Activated T-cell treated with anti-CD3 and anti-CD28 coated beads, Interleukin-2, amount 50 U/mL, for 72 hours (primary cell): ENCODE measurements around the gene MCL1. TPM values are rescaled to one million over a fixed set of nuclear protein-coding genes. Genes with fewer than 3 reads are reported as not detected.
"Not testable (repeated sequence)": the region's sequence is repeated elsewhere in the genome, so short reads cannot be mapped to it uniquely, and the experiment has no call there.

ENCODE experiments used
- ATAC-seq, 2 donors: fragments of 150-1000 bp; cut with Tn5 transposase; replicated peaks in 1 of 2; 2 replicates each; pipeline ENCODE4 v1.10.0; 2021; ENCODE audit warnings: moderate library complexity in 2 of 2, mild to moderate bottlenecking in 1 of 2
- DNase-seq, 2 donors: peaks; one replicate each; pipeline ENCODE4 v3.0.0; 2021 to 2022; ENCODE audit warnings: mixed read lengths in 1 of 2
- H3K27ac Mint-ChIP-seq: one replicate; pipeline ENCODE4 v1.8.0; 2022; ENCODE audit warnings: mild to moderate bottlenecking, moderate library complexity, mixed read lengths
- H3K27me3 Mint-ChIP-seq: one replicate; pipeline ENCODE4 v1.8.0; 2022; ENCODE audit warnings: low read depth, mixed read lengths
- H3K36me3 Mint-ChIP-seq, 2 donors: one replicate each; pipeline ENCODE4 v1.8.0; 2022; ENCODE audit warnings: mixed read lengths in 2 of 2, mild to moderate bottlenecking in 1 of 2; ENCODE audit not compliant: insufficient read depth in 2 of 2
- H3K4me1 Mint-ChIP-seq: one replicate; pipeline ENCODE4 v1.8.0; 2022; ENCODE audit warnings: low read depth, mixed read lengths
- H3K4me3 Mint-ChIP-seq, 2 donors: one replicate each; pipeline ENCODE4 v1.8.0; 2022; ENCODE audit warnings: mild to moderate bottlenecking in 2 of 2, mixed read lengths in 2 of 2, moderate library complexity in 2 of 2
- H3K9me3 Mint-ChIP-seq, 2 donors: one replicate each; pipeline ENCODE4 v1.8.0; 2022; ENCODE audit warnings: mixed read lengths in 2 of 2
- total RNA-seq, 2 donors: library from RNA; stranded (reverse); gene quantifications; one replicate each; pipeline ENCODE4 v1.2.3, GENCODE V29; 2022

The MCL1 gene
- total RNA-seq, 2 donors from 2014 or later = 373 to 495 TPM

DNA sequence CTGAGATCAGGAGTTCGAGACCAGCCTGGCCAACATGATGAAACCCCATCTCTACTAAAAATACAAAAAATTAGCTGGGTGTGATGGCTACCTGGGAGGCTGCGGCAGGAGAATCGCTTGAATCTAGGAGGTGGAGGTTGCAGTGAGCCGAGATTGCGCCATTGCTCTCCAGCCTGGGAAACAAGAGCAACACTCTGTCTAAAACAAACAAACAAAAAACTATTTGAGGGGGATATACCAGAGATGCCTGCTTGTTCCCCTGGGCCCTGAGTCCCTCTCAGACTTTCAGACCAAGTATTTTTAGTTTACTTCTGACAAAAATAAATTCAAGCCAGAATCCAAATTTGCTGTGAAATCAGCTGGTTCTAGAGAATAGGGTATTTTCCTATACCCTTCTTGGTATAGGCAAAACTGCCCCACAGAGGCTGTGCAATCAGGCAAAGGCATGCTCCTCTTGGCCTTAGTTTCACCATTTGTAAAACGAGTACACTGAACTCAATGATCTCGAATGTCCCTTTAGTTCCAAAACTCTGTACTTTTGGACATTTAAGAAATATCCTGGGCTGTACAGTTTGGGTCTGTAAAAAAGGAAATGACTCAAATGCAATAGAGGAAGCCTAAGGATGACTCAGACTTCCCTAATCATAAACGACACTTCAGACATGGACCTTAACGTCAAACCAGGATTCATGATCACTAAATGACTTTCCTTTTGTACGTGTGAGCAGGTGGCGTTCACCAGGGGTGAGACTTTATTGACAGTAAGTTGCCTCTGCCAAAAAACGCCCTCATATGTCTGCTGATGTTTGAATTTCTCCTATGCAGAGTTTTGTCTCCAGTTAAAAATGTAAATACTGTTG is 33.9 kb upstream of the MCL1 start:
- H3K36me3 Mint-ChIP-seq = peaks cover 21 to 30% of the 10 kb centered on the region in 2 donors
- DNase-seq (peak; percentile 66 to 73), ATAC-seq (peak; percentile 62 to 67)
- peaks cover 66% of the 10 kb centered on the region for H3K4me1 Mint-ChIP-seq
- H3K27ac Mint-ChIP-seq = peak overlapping the region; percentile 91
- H3K4me3 Mint-ChIP-seq = peak overlapping the region; percentile 73 to 79
- no peaks in the 10 kb centered on the region for H3K27me3 Mint-ChIP-seq
- no peaks in the 10 kb centered on the region for H3K9me3 Mint-ChIP-seq

DNA sequence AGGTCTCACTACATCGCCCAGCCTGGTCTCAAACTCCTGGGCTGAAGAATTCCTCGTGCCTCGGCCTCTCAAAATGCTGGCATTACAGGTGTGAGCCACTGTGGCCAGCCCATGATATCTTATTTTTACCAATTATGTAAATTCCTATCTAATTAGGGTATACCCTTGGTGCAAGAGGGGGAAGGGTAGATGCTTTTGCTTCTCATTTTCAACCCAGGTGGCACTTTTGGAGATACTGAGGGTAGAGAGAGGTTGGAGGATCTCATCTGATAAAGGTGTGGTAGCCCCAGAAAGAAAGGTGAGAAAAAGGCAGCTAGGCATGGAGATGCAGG is 32.6 kb upstream of the MCL1 start:
- ATAC-seq (no peak), DNase-seq (no peak)
- Mint-ChIP-seq H3K4me3 (peak overlapping the region; percentile 73 to 79), H3K27me3 (no peaks in the 10 kb centered on the region), H3K36me3 (peaks cover 18 to 25% of the 10 kb centered on the region in 2 donors), H3K4me1 (peaks cover 62% of the 10 kb centered on the region), H3K27ac (peak overlapping the region; percentile 91), H3K9me3 (no peaks in the 10 kb centered on the region)

DNA sequence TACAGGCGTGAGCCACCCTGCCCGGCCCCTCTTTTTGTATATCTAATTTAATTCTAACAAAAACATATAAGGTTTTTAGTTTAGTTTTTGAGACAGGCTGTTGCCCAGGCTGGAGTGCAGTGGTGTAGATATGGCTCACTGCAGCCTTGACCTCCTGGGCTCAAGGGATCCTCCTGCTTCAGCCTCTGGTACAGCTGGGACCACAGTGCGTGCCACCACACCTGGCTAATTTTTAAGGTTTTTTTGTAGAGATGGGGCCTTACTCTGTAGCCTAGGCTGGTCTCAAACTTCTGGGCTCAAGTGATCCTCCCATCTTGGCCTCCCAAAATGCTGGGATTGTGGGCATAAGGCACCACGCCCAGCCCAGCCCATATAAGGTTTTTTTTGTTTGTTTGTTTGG is 31.2 kb upstream of the MCL1 start:
- peaks cover 54% of the 10 kb centered on the region for H3K4me1 Mint-ChIP-seq
- DNase-seq (no peak), ATAC-seq (no peak)
- peak overlapping the region; percentile 91 for H3K27ac Mint-ChIP-seq
- H3K9me3 Mint-ChIP-seq = no peaks in the 10 kb centered on the region
- H3K27me3 Mint-ChIP-seq = no peaks in the 10 kb centered on the region
- peak overlapping the region in 1 of 2 donors; percentile 79 for H3K4me3 Mint-ChIP-seq
- peaks cover 9 to 14% of the 10 kb centered on the region in 2 donors for H3K36me3 Mint-ChIP-seq

DNA sequence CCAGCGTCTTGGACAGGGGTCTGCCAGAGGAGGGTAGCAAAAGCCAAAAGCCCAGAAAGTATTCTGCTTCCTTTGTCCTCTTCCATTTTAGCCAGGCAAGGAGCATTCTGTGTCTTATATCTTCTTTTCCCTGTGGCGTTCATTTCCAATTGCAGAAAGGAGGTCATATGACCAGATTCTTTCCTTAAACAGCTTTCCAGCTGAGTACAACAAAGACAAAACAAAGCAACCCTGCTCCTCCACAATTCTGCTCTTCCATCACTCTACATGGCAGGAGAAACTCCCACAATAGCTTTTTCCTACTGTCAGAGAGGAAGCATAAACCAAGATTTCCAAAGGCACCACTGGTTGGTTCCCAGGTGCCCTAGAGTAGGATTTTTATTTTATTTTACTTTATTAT is 30.3 kb upstream of the MCL1 start:
- H3K4me1 Mint-ChIP-seq = peaks cover 54% of the 10 kb centered on the region
- peaks cover 4 to 10% of the 10 kb centered on the region in 2 donors for H3K36me3 Mint-ChIP-seq

DNA sequence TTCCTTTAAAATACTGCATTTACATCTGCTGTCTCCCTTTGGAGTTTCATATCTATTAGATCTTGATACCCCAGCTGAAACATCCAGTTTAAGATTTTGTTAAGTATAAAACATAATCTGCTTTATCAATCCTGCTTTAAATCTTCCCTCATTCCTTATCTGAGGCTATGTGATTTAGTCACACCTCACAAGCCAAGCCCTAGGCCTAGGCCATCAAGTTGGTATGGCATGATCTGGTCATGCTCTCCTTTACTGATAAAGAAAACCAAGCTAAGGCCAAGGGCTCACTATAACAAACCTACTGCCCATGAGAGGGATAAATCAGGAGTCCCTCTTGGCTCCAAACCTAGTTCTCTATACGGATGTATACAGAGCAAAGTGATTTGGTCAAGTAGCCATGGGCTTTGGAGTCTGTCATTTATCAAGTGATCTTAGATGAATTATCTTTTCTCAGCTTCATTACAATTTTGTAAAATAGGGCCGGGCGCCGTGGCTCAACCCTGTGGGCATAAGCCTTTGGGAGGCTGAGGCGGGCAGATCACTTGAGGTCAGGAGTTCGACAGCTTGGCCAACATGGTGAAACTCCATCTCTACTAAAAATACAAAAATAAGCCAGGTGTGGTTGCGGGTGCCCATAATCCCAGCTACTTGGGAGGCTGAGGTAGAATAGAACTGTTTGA is 27.2 kb upstream of the MCL1 start:
- H3K27me3 Mint-ChIP-seq = no peaks in the 10 kb centered on the region
- H3K4me1 Mint-ChIP-seq = peaks cover 32% of the 10 kb centered on the region
- ATAC-seq = no peak
- no peak for DNase-seq
- H3K27ac Mint-ChIP-seq = peak overlapping the region; percentile 68
- H3K9me3 Mint-ChIP-seq = no peaks in the 10 kb centered on the region
- peaks cover 4 to 9% of the 10 kb centered on the region in 2 donors for H3K36me3 Mint-ChIP-seq
- H3K4me3 Mint-ChIP-seq = peak overlapping the region in 1 of 2 donors; percentile 43

More for the DNA sequence above, 30.3 kb upstream of the MCL1 start:
- H3K27me3 Mint-ChIP-seq = no peaks in the 10 kb centered on the region
- H3K27ac Mint-ChIP-seq = no peak overlapping the region
- no peaks in the 10 kb centered on the region for H3K9me3 Mint-ChIP-seq
- DNase-seq (no peak), ATAC-seq (no peak)
- no peak overlapping the region for H3K4me3 Mint-ChIP-seq

DNA sequence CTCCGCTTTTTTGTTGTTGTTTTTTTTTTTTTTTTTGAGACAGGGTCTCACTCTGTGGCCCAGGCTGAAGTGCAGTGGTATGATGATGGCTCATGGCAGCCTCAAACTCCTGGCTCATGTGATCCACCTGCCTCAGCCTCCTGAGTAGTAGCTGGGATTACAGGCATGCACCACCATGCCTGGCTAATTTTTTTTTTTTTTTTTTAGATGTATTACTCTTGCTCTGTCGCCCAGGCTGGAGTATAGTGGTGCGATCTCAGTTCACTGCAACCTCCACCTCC is 26.0 kb upstream of the MCL1 start:
- H3K27ac Mint-ChIP-seq = peak overlapping the region; percentile 98
- peak overlapping the region; percentile 59 to 72 for H3K4me3 Mint-ChIP-seq
- not testable (repeated sequence) for H3K9me3 Mint-ChIP-seq, ATAC-seq, DNase-seq, H3K36me3 Mint-ChIP-seq, H3K27me3 Mint-ChIP-seq
- H3K4me1 Mint-ChIP-seq = peaks cover 23% of the 10 kb centered on the region

DNA sequence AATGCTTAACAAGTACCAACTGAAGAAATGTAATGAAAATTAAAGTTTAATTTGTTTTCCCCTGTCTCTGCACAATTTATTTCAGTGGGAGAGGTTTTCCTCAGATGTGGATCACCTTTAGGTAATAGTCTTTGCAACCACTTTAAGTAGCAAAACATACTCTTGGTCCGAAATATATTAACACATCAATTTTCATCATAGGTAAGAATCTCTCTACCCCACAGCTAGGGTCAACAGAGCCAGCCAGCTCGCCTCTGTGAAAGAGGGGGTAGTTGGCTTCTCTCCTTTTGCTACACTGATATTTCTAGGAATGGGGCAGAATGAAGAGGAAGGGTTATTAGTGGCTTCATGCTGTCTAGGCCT is 24.8 kb upstream of the MCL1 start:
- Mint-ChIP-seq H3K27me3 (no peaks in the 10 kb centered on the region), H3K36me3 (peaks cover 7% of the 10 kb centered on the region in 2 donors), H3K9me3 (no peaks in the 10 kb centered on the region), H3K27ac (peak overlapping the region; percentile 98), H3K4me3 (peak overlapping the region; percentile 59 to 72), H3K4me1 (peaks cover 23% of the 10 kb centered on the region)
- ATAC-seq = no peak
- no peak for DNase-seq

DNA sequence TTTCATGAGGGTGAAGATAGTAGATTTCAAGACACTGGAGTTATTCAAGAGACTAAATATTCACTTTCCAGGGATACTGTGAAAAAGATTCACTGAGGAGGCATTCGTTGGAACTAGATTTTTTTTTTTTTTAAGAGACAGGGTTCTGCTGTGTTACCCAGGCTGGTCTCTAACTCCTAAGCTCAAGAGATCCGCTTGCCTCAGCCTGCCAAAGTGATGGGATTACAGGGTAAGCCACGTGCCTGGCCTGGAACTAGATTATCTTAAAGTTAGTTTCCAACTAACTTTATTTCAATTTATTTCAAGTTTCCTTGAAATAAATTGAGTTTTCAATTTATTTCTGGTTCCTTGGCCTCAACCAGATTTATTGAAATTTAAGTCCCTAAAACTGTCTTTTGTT is 24.3 kb upstream of the MCL1 start:
- Mint-ChIP-seq H3K27me3 (no peaks in the 10 kb centered on the region), H3K36me3 (peaks cover 4 to 7% of the 10 kb centered on the region in 2 donors), H3K9me3 (no peaks in the 10 kb centered on the region), H3K4me3 (no peak overlapping the region), H3K27ac (peak overlapping the region; percentile 98), H3K4me1 (peaks cover 23% of the 10 kb centered on the region)
- DNase-seq (no peak), ATAC-seq (no peak)

DNA sequence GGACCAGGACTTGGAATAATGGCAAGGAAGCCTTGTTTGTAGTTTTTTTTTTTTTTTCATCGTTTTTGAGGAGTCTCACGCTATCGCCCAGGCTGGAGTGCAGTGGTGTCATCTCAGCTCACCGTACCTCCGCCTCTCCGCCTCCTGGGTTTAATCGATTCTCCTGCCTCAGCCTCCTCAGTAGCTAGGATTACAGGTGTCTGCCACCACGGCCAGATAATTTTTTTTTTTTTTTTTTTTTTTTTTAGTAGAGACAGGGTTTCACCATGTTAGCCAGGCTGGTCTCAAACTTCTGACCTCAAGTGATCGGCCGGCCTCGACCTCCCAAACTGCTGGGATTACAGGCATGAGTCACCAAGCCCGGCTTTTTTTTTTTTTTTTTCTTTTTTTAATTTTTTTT is 23.0 kb upstream of the MCL1 start:
- DNase-seq, H3K27me3 Mint-ChIP-seq, H3K27ac Mint-ChIP-seq, H3K36me3 Mint-ChIP-seq, H3K9me3 Mint-ChIP-seq, ATAC-seq, H3K4me3 Mint-ChIP-seq: not testable (repeated sequence)
- peaks cover 23% of the 10 kb centered on the region for H3K4me1 Mint-ChIP-seq

DNA sequence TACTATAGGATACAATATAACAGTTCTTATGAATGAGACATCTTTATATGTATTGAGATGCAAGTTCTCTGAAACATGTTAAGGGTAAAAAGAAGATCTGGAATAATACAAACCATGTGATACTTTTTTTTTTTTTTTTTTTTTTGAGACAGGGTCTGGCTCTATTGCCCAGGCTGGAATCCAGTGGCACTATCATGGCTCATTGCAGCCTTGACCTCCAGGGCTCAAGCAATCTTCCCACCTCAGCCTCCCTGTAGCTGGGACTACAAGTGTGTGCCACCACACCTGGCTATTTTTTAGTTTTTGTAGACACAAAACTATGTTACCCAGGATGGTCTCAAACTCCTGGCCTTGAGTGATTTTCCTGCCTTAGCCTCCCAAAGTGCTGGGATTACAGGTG is 22.1 kb upstream of the MCL1 start:
- H3K27me3 Mint-ChIP-seq = no peaks in the 10 kb centered on the region
- peaks cover 21% of the 10 kb centered on the region for H3K4me1 Mint-ChIP-seq
- no peaks in the 10 kb centered on the region for H3K9me3 Mint-ChIP-seq
- H3K27ac Mint-ChIP-seq = no peak overlapping the region
- H3K36me3 Mint-ChIP-seq = peaks cover 4 to 7% of the 10 kb centered on the region in 2 donors
- ATAC-seq = no peak
- DNase-seq = no peak
- H3K4me3 Mint-ChIP-seq = no peak overlapping the region

DNA sequence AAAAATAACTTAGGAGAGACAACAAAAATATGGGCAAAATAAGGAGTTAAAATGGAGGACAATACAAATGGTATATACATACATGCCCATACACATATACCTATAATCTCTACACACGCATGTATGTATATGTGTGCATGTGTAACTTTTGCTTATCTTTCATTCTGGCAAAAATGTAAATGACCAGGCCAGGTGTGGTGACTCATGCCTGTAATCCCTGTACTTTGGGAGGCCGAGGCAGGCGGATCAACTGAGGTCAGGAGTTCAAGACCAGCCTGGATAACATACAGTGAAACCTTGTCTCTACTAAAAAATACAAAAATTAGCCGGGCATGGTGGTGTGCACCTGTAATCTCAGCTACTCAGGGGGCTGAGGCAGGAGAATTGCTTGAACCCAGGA is 18.9 kb upstream of the MCL1 start:
- H3K36me3 Mint-ChIP-seq, H3K9me3 Mint-ChIP-seq, DNase-seq, H3K27me3 Mint-ChIP-seq, H3K4me3 Mint-ChIP-seq, H3K27ac Mint-ChIP-seq, ATAC-seq: not testable (repeated sequence)
- H3K4me1 Mint-ChIP-seq = peaks cover 25% of the 10 kb centered on the region

DNA sequence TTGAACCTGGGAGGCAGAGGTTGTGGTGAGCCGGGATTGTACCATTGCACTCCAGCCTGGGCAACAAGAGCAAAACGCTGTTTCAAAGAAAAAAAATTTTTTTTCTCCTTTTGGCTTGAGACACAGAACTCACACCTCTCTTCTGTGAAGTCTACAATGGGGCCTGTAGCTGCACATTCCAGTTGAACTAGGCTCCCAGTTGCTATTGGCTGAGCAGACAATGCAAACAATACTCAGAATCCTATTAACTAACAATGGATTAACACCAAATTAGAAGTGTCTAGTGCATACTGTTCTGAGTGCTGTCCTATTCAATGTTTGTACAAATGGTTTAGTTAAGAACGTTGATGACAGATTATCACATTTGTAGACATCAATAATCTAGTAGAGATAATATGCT is 17.6 kb upstream of the MCL1 start:
- H3K27ac Mint-ChIP-seq = no peak overlapping the region

DNA sequence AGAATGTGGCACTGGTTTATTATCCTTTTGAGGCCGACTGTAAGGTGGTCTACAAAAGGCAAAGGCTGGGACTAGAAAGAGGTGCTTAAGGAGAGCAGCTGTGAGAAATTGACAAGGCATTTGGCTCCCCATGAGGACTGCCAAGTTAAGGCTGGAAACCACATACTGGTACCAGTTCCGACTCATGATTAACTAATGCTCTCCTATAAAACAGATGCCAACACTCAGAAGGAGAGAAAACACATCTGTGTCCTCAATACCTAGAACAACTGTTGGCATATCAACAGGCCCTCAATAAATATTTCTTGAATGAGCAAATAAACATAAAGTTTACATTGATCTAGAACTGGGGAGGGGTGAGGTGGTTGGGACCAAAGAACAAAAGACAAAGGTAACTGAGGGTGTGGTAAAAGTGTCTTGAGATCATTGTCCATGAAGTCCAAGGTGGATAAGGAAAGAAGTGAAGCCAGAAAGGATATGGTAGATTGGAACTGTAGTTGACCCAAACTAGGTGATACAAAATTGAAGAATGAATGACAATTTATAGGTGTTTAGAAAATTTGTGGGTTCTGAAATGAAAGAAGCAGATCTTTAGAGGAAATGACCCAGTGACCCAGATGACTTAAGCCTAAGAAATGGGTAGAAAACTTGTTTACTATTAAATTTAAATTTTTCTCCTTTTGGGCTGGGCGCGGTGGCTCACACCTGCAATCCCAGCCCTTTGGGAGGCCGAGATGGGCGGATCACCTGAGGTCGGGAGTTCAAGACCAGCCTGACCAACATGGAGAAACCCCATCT is 16.9 kb upstream of the MCL1 start:
- Mint-ChIP-seq H3K9me3 (no peaks in the 10 kb centered on the region), H3K27me3 (no peaks in the 10 kb centered on the region), H3K27ac (no peak overlapping the region), H3K4me1 (peaks cover 26% of the 10 kb centered on the region), H3K4me3 (no peak overlapping the region), H3K36me3 (peaks cover 3% of the 10 kb centered on the region in 2 donors)
- DNase-seq = no peak
- ATAC-seq = no peak

More for the DNA sequence above, 17.6 kb upstream of the MCL1 start:
- Mint-ChIP-seq H3K9me3 (no peaks in the 10 kb centered on the region), H3K4me3 (no peak overlapping the region), H3K36me3 (peaks cover 3% of the 10 kb centered on the region in 2 donors), H3K27me3 (no peaks in the 10 kb centered on the region), H3K4me1 (peaks cover 26% of the 10 kb centered on the region)
- ATAC-seq (no peak), DNase-seq (no peak)
